Activated T-helper 1 cell treated with anti-CD3 and anti-CD28 coated beads, Interleukin-12 subunit alpha, Interleukin-12 subunit beta, Interleukin-2, Interleukin-4 antibody, amounts not matched to agents 30 ng/mL and 10 ng/mL and 1 ng/mL, durations not matched to agents 14 hours and 24 hours and 36 hours (primary cell): ENCODE results near the gene CAMK2B. TPM values are rescaled to one million over a fixed set of nuclear protein-coding genes. Genes with fewer than 3 reads are reported as not detected.

Experiments
- DNase-seq: peaks from one replicate; pipeline ENCODE4 v3.0.0; 2021; ENCODE audit warnings: low spot score
- H3K27ac Mint-ChIP-seq: one replicate; pipeline ENCODE4 v1.8.0; 2021; ENCODE audit warnings: mild to moderate bottlenecking, mixed read lengths
- H3K27me3 Mint-ChIP-seq: one replicate; pipeline ENCODE4 v1.8.0; 2022; ENCODE audit warnings: mild to moderate bottlenecking, moderate library complexity, mixed read lengths; ENCODE audit not compliant: insufficient read depth
- H3K36me3 Mint-ChIP-seq: one replicate; pipeline ENCODE4 v1.8.0; 2021; ENCODE audit warnings: low read depth, mixed read lengths
- H3K4me1 Mint-ChIP-seq: one replicate; pipeline ENCODE4 v1.8.0; 2021; ENCODE audit warnings: low read depth, mixed read lengths
- H3K4me3 Mint-ChIP-seq: one replicate; pipeline ENCODE4 v1.8.0; 2021; ENCODE audit warnings: mild to moderate bottlenecking, moderate library complexity, mixed read lengths
- H3K9me3 Mint-ChIP-seq: one replicate; pipeline ENCODE4 v1.8.0; 2021; ENCODE audit warnings: mixed read lengths
- intact Hi-C: fragments of 100-400 bp; cut with micrococcal nuclease; formaldehyde crosslinking; loops from one replicate; pipeline ENCODE4 v1.15.1; 2024
- total RNA-seq: library from RNA; stranded (reverse); gene quantifications from 2 replicates; pipeline ENCODE4 v1.2.3, GENCODE V29; 2022

Gene CAMK2B
- total RNA-seq, 1 donor from 2014 or later = 0.47 TPM

DNA sequence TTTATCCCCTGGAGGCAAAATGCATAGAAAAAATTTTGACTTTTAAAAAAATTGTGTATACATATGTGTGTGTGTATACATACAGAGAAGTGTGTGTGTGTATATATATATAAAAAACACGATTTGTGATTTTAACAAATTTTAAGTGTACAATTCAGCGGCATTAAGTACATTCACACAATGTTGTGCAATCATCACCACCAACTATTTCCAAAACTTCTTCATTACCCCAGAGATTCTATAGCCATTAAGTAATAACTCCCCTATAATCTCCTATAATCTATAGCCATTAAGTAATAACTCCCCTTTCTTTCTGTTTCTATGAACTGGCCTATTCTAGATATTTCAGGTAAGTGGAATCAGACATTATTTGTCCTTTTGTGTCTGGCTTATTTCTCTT lies 20.7 kb upstream of the CAMK2B start:
- intact Hi-C loops = no loop called here
- no peak overlapping the region for H3K27ac Mint-ChIP-seq
- no peaks in the 10 kb centered on the region for H3K4me1 Mint-ChIP-seq
- DNase-seq = no peak
- peaks cover 42% of the 10 kb centered on the region for H3K27me3 Mint-ChIP-seq
- H3K36me3 Mint-ChIP-seq = no peaks in the 10 kb centered on the region
- no peak overlapping the region for H3K4me3 Mint-ChIP-seq
- peaks cover 10% of the 10 kb centered on the region for H3K9me3 Mint-ChIP-seq

DNA sequence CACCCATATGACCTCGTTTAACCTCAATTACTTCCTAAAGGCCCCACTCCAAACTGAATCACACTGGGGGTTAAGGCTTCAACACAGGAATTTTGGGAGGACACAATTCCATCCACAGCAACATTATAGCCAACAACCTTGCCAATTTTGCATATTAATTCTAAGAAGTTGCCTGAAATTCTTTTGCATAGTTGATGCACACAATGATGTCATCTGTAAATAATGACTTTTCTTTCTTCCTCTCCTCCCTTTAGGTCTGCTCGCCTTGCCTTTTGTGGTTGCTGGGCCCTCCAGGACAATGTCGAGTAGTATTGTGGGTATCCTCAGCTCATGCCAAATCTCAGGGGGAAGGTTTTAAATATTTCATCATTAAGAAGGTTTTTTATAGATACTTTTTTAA lies 16.0 kb upstream of the CAMK2B start:
- DNase-seq = no peak
- H3K4me1 Mint-ChIP-seq = no peaks in the 10 kb centered on the region
- H3K9me3 Mint-ChIP-seq = peaks cover 8% of the 10 kb centered on the region
- H3K27ac Mint-ChIP-seq = no peak overlapping the region
- no peak overlapping the region for H3K4me3 Mint-ChIP-seq
- H3K36me3 Mint-ChIP-seq = no peaks in the 10 kb centered on the region
- intact Hi-C loops = no loop called here
- peaks cover 35% of the 10 kb centered on the region for H3K27me3 Mint-ChIP-seq

DNA sequence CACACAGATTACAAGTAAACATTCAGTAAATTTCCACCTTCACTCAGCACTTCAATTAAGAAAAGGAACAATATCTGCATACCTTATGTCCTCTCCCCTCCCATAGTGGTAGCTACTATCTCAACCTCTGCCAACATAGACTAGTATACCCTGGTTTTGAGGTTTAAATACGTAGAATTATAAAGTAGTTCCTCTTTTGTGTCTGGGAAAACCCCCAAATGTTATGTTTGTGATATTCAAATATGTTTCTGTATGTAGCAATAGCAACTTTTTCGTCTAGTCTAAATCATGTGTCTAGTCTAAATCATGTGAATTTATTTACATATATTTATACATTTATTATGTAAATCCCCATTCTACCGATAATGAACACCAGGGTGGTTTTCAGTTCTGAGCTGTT lies 13.2 kb upstream of the CAMK2B start:
- no peak for DNase-seq
- Mint-ChIP-seq H3K27me3 (peaks cover 14% of the 10 kb centered on the region), H3K4me3 (no peak overlapping the region), H3K36me3 (no peaks in the 10 kb centered on the region), H3K9me3 (peaks cover 8% of the 10 kb centered on the region), H3K4me1 (no peaks in the 10 kb centered on the region), H3K27ac (no peak overlapping the region)
- intact Hi-C loops = no loop called here

DNA sequence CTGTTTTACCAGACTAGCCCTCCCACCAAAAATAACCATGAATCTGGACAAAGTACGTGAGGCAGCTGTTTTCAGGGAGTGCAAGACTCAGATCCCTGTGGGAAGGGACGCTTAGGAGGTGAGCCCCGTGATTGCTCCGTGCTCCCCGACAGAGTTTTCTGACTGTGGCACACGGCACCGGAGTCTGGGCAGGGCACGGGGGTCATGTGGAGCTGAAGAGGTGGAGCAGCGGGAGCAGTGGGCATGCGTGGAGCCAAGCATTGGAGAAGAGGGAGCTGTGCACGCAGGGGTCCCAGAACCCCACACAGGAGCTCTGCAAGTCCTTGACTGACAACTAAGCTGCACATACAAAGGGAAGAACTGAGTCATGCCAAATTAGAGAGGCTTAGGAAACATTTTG lies 11.1 kb upstream of the CAMK2B start:
- Mint-ChIP-seq H3K27ac (no peak overlapping the region), H3K36me3 (no peaks in the 10 kb centered on the region), H3K9me3 (peaks cover 8% of the 10 kb centered on the region), H3K27me3 (peaks cover 14% of the 10 kb centered on the region), H3K4me1 (no peaks in the 10 kb centered on the region), H3K4me3 (no peak overlapping the region)
- DNase-seq = no peak
- intact Hi-C loops = no loop called here

DNA sequence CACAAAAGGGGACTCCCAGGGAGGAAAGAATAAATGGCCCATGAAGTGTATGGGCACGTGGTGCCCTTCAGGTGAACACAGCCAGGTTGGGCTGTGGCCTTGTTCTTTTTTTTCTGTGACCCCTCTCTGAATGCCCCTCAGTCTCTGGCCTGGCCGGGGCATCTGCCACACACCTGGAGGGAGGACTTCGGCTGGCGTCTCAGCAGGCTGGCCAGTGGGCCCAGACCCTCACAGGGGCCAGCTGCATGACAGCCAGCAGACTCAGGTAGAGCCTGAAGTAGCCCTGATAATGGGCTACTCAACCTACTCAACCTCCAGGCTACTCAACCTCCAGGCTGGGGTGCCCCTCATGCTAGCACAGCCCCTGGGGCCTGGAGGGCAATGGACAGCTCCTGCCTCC lies 9.8 kb upstream of the CAMK2B start:
- DNase-seq = no peak
- Mint-ChIP-seq H3K27ac (no peak overlapping the region), H3K4me1 (no peaks in the 10 kb centered on the region), H3K36me3 (no peaks in the 10 kb centered on the region), H3K4me3 (no peak overlapping the region), H3K27me3 (peaks cover 14% of the 10 kb centered on the region), H3K9me3 (peaks cover 8% of the 10 kb centered on the region)
- intact Hi-C loops = no loop called here

DNA sequence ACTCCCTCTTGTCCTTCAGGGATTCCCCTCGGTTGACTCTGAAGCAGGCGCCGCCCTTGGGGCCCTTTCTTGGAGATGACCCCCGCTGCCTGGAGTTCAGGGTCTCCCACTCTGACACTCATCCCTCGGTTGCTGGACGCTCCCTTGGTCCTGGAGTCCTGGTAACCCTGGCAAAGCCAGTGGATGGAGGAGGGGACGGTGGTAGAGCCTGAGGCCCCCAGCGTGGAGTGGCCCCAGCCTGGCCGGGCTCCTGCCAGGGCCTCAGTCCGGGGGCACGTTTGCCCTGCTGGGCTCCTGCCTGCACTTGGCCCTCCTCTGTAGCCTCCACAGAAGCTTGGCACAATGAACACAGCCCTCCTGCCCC lies 9.3 kb upstream of the CAMK2B start:
- DNase-seq = no peak
- no peaks in the 10 kb centered on the region for H3K4me1 Mint-ChIP-seq
- no peak overlapping the region for H3K27ac Mint-ChIP-seq
- peaks cover 8% of the 10 kb centered on the region for H3K9me3 Mint-ChIP-seq
- H3K4me3 Mint-ChIP-seq = no peak overlapping the region
- intact Hi-C loops = no loop called here
- H3K36me3 Mint-ChIP-seq = no peaks in the 10 kb centered on the region
- H3K27me3 Mint-ChIP-seq = peaks cover 12% of the 10 kb centered on the region

DNA sequence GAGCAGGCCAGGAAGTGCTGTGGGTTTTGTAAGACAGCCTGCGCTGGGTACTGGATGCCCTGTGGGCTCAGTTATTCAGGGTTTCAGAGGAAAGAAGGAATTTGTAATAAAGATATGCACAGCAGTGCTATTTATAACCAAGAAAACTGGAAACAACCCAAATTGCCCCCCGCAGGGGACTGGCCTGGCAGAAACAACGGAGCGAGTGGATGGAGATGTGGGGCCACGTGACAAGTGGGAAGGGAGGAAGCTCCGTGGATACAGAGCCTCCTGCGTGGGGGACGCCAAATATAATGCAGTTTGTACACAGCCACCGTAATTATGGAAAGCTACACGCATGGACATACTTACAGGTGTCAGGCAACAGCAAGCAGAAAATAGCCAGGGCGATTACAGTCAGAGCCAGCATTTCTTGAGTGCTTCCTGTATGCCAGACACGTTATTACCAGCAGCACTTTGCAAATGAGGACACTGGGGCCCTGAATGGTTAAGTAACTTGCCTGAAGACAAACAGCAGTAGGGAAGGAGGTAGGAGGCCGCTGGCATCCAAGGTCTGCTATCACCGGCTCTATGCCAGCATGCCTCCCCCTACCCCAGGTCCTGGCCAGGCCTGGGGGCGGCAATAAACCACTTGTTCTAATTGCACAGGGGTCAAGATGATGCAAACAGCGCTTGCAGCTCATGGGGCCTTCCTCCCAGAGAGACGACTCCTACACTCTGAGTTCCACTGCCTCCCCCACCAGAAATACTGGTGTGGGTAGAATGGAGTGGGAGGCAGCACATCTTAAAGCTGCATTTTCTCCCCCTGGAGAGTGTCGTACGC lies 8.7 kb upstream of the CAMK2B start:
- no peak overlapping the region for H3K27ac Mint-ChIP-seq
- DNase-seq = no peak
- no peaks in the 10 kb centered on the region for H3K4me1 Mint-ChIP-seq
- peaks cover 10% of the 10 kb centered on the region for H3K27me3 Mint-ChIP-seq
- no peak overlapping the region for H3K4me3 Mint-ChIP-seq
- peaks cover 8% of the 10 kb centered on the region for H3K9me3 Mint-ChIP-seq
- intact Hi-C loops = no loop called here
- H3K36me3 Mint-ChIP-seq = no peaks in the 10 kb centered on the region

DNA sequence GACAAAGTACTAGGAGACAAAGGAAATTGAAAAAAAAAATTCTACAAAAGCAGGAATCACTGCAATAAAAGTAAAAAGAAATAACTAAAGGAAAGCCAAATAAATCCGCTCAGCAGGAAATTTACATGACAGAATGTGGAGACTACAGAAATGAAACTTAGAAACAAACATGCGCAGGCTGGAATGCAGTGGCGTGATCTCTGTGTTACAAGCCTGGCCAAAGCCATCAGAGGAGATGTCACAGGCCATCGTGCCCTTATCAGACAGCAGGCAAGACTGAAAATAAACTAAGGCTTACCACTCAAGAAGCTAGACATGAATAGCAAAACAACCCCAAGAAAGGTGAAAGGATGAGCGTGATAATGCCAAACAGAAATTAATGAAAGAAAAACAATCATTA lies 6.3 kb upstream of the CAMK2B start:
- no peak for DNase-seq
- intact Hi-C loops = no loop called here
- H3K27ac Mint-ChIP-seq = no peak overlapping the region
- H3K27me3 Mint-ChIP-seq = peaks cover 8% of the 10 kb centered on the region
- no peaks in the 10 kb centered on the region for H3K9me3 Mint-ChIP-seq
- no peaks in the 10 kb centered on the region for H3K4me1 Mint-ChIP-seq
- H3K36me3 Mint-ChIP-seq = no peaks in the 10 kb centered on the region
- no peak overlapping the region for H3K4me3 Mint-ChIP-seq

DNA sequence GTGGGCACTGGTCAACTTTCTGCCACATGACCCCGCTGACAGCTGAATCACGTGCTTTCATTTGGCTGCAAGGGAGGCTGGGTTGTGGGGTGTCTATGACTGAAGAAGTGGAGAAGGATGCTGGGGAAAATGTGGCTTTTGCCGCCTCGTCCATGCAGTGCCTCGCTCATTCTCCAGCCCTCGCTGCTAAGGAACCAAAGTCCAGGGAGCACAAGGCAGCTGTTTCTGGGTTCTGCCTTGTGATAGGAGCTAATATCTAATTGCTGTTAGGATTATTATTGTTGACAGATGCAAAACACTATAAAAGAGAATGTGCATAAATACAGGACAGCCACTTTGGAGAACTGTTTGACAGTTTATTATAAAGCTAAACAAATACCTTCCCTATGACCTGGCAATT lies 4.9 kb upstream of the CAMK2B start:
- H3K27me3 Mint-ChIP-seq = peaks cover 16% of the 10 kb centered on the region
- H3K4me3 Mint-ChIP-seq = no peak overlapping the region
- DNase-seq = no peak
- intact Hi-C loops = no loop called here
- no peaks in the 10 kb centered on the region for H3K9me3 Mint-ChIP-seq
- peaks cover 4% of the 10 kb centered on the region for H3K4me1 Mint-ChIP-seq
- H3K27ac Mint-ChIP-seq = no peak overlapping the region
- H3K36me3 Mint-ChIP-seq = no peaks in the 10 kb centered on the region

DNA sequence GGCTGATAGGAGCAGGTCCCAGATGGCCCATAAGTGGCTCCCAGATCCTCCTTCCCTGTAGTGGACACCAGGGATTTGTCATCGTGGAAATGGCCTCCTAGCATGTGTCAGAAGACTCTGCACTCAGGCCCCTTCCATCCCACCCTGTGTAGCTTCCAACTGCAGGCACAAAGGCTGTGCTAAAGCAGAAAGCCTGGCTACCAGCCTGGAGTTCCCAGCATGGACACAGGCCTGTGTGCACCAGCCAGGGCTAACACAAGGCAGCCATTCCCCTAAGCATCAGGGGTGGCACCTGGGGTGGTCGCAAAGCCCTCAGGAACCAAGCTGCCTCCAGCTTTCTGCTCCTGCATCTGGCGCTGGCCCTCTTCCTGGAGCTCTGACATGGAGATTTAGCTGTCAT lies 4.5 kb upstream of the CAMK2B start:
- peaks cover 16% of the 10 kb centered on the region for H3K27me3 Mint-ChIP-seq
- intact Hi-C loops = no loop called here
- DNase-seq = no peak
- H3K9me3 Mint-ChIP-seq = no peaks in the 10 kb centered on the region
- no peak overlapping the region for H3K27ac Mint-ChIP-seq
- H3K4me1 Mint-ChIP-seq = peaks cover 4% of the 10 kb centered on the region
- H3K36me3 Mint-ChIP-seq = no peaks in the 10 kb centered on the region
- no peak overlapping the region for H3K4me3 Mint-ChIP-seq

DNA sequence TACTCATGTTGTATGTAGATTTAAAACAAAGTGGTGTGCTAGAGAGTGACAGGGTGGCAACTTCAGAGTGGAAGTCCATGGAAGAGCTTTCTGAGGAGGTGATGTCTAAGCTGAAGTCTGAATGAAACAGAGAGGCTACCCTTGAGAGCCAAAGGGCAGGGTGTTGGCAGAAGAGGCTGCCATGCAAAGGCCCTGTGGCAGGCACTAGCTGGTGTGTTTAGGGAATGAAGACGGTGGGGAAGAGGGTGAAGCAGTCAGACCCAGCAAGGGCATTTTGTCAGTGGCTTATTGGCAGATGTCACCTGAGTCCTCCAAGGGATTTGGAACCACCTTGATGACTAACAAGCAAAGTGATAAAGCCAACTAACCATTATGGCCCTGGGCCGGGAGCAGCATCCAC lies 3.7 kb upstream of the CAMK2B start:
- H3K27ac Mint-ChIP-seq = no peak overlapping the region
- DNase-seq = no peak
- H3K9me3 Mint-ChIP-seq = no peaks in the 10 kb centered on the region
- intact Hi-C loops = no loop called here
- no peak overlapping the region for H3K4me3 Mint-ChIP-seq
- H3K27me3 Mint-ChIP-seq = peaks cover 22% of the 10 kb centered on the region
- no peaks in the 10 kb centered on the region for H3K36me3 Mint-ChIP-seq
- peaks cover 4% of the 10 kb centered on the region for H3K4me1 Mint-ChIP-seq

DNA sequence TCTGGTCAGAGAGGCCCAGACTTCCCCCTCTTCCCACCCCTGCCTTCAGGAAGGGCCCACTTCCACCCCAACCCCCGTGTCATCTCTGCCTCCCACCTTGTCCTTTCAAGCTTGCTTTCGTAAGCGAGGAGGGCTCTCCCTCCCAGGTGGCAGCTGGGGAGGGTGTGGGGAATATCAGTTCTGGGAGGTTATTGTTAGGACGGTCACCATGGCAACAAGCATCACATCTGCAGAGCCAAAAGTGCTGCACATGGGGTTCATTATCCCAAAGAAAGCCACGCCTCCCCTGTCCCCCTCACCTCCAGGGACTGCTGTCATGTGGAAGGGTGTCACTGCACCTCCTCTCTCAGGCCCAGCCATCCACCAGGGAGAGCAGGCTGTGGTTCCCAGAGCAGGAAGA lies 2.6 kb upstream of the CAMK2B start:
- intact Hi-C loops = no loop called here
- no peaks in the 10 kb centered on the region for H3K9me3 Mint-ChIP-seq
- H3K4me1 Mint-ChIP-seq = peaks cover 4% of the 10 kb centered on the region
- H3K27me3 Mint-ChIP-seq = peaks cover 31% of the 10 kb centered on the region
- no peak overlapping the region for H3K4me3 Mint-ChIP-seq
- no peak for DNase-seq
- H3K27ac Mint-ChIP-seq = no peak overlapping the region
- H3K36me3 Mint-ChIP-seq = no peaks in the 10 kb centered on the region

DNA sequence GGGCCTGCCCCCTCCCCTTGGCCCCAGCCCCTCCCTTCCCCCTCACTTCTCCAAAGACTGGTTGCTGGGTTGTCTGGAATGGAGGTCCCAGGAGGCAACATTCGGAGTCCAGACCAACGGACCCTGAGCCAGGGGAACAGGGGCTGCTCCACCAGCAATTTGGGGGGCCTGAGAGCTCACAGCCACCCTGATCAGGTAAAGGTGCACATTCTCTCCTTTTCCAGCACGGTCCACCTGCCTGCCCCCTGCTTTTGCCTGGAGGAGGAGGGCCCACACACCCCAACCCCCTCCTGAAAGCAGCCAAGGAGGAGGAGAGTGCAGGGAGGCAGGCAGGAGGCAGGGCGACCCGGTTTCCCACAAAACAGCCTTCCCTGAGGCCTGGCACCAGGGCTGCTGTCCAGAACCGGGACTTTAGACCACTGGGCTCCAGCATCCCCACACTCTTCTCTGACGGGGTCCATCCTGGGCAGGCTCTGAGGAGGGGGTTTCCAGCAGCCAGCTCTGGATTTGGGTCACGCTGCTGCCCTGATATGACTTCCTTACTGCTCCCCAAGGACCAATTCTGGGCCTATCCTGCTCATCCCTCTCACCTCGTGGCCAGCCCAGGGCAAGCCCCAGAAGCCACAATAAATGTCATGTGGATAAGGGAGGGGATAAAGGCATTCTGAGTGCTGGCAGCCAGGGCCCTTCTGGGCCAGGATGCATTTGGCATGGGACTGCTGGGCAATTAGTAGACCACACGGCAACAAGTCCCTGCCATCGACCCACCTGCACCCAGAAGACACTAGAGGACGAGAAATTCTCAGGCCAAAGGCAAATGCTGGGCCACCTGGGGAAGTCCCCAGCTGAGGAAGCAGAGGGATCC lies 1.1 kb upstream of the CAMK2B start:
- no peak overlapping the region for H3K27ac Mint-ChIP-seq
- intact Hi-C loops = no loop called here
- peaks cover 4% of the 10 kb centered on the region for H3K4me1 Mint-ChIP-seq
- no peak overlapping the region for H3K4me3 Mint-ChIP-seq
- H3K9me3 Mint-ChIP-seq = no peaks in the 10 kb centered on the region
- peaks cover 35% of the 10 kb centered on the region for H3K27me3 Mint-ChIP-seq
- H3K36me3 Mint-ChIP-seq = no peaks in the 10 kb centered on the region
- DNase-seq = no peak
